H1 (cell line): ENCODE measurements around the gene MGAT5B.

ENCODE experiments used
- ATF2 ChIP-seq: IDR thresholded peaks from 2 replicates; pipeline ENCODE4 v1.6.1; 2012; ENCODE audit warnings: low read length, inconsistent platforms
- ATF3 ChIP-seq: IDR thresholded peaks from 2 replicates; pipeline ENCODE4 v1.6.1; 2011; ENCODE audit warnings: low read depth, mild to moderate bottlenecking, low read length; ENCODE audit not compliant: insufficient read depth
- CEBPB ChIP-seq: IDR thresholded peaks from 2 replicates; pipeline ENCODE4 v1.6.1; 2012; ENCODE audit warnings: low read depth, low read length
- CHD1 ChIP-seq: IDR thresholded peaks from 2 replicates; pipeline ENCODE4 v1.6.1; 2012; ENCODE audit warnings: low read depth, low read length, improper control_type of control experiment
- CTCF ChIP-seq, 3 experiments: IDR thresholded peaks; 1 replicate in 2 of 3; 2 replicates in 1 of 3; pipeline versions ENCODE4 v1.5.1 to v1.6.1; 2011; ENCODE audit warnings: low read length in 3 of 3, mild to moderate bottlenecking in 3 of 3, inconsistent platforms in 2 of 3, low read depth in 1 of 3, moderate library complexity in 1 of 3; ENCODE audit not compliant: insufficient read depth in 1 of 3; ENCODE audit errors: control extremely low read depth in 1 of 3
- EP300 ChIP-seq, 2 experiments: IDR thresholded peaks; 1 replicate in 1 of 2; 2 replicates in 1 of 2; pipeline ENCODE4 v1.6.1; 2011 to 2012; ENCODE audit warnings: low read depth in 2 of 2, low read length in 2 of 2, mild to moderate bottlenecking in 2 of 2, borderline replicate concordance in 1 of 2, inconsistent platforms in 1 of 2, moderate library complexity in 1 of 2
- HDAC2 ChIP-seq, 2 experiments: fragments of 300-600 bp in 1 of 2; sonication (generic) in 1 of 2; IDR thresholded peaks; 2 replicates each; pipeline ENCODE4 v1.6.1; 2011 to 2012; ENCODE audit warnings: low read depth in 2 of 2, low read length in 2 of 2, mild to moderate bottlenecking in 2 of 2, moderate library complexity in 2 of 2, borderline replicate concordance in 1 of 2, inconsistent platforms in 1 of 2
- MAX ChIP-seq: IDR thresholded peaks from 2 replicates; pipeline ENCODE4 v1.6.1; 2012; ENCODE audit warnings: inconsistent platforms
- PHF8 ChIP-seq: fragments of 200-600 bp; sonication (generic); conservative IDR thresholded peaks from 2 replicates; pipeline ENCODE4 v1.7.1; 2012; ENCODE audit warnings: low read depth, mild to moderate bottlenecking, inconsistent platforms, low read length, moderate library complexity
- POLR2A ChIP-seq, 2 experiments: IDR thresholded peaks; 1 replicate in 1 of 2; 2 replicates in 1 of 2; pipeline ENCODE4 v1.6.1; 2011; ENCODE audit warnings: low read depth in 2 of 2, low read length in 2 of 2, mild to moderate bottlenecking in 2 of 2; ENCODE audit errors: control extremely low read depth in 1 of 2
- SP2 ChIP-seq: IDR thresholded peaks from 2 replicates; pipeline ENCODE4 v1.6.1; 2012; ENCODE audit warnings: mild to moderate bottlenecking, low read length, inconsistent platforms
- SUZ12 ChIP-seq: fragments of 200-600 bp; sonication (generic); IDR thresholded peaks from 2 replicates; pipeline ENCODE4 v1.6.1; 2012; ENCODE audit warnings: mild to moderate bottlenecking, inconsistent platforms, low read length, moderate library complexity, mixed read lengths
- TBP ChIP-seq: IDR thresholded peaks from 2 replicates; pipeline ENCODE4 v1.6.1; 2011; ENCODE audit warnings: low read depth, low read length, improper control_type of control experiment

- TF ChIP-seq CTCF (IDR thresholded peaks at IDR 0.05; ENCODE audit: control extremely low read depth in 1 of 3, insufficient read depth in 1 of 3, low read depth in 1 of 3, low read length in 3 of 3) (no peak), PHF8 (no peak), TBP (no peak), ATF3 (no peak), HDAC2 (IDR thresholded peaks at IDR 0.05; ENCODE audit: borderline replicate concordance in 1 of 2, low read depth in 2 of 2, low read length in 2 of 2) (no peak), CEBPB (no peak), EP300 (IDR thresholded peaks at IDR 0.05; ENCODE audit: borderline replicate concordance in 1 of 2, low read depth in 2 of 2, low read length in 2 of 2) (no peak), SUZ12 (no peak), POLR2A (IDR thresholded peaks at IDR 0.05; ENCODE audit: control extremely low read depth in 1 of 2, low read depth in 2 of 2, low read length in 2 of 2) (no peak), CHD1 (no peak), ATF2 (no peak), MAX (no peak), SP2 (no peak)
Observed at GRCh38 chr17:76833747-76834146, 34.5 kb upstream of the MGAT5B start.
